ENCODE results near the gene TRIM44. TPM values are rescaled to one million over a fixed set of nuclear protein-coding genes. Genes with fewer than 3 reads are reported as not detected.

Gene TRIM44
- total RNA-seq, 1 experiment from 2014 or later = 191 TPM

GRCh38 chr11:35620795-35621194 is 41.8 kb upstream of the TRIM44 start:
- ChIA-PET CTCF (interaction anchor here (3.9 kb wide), 1 partner anchor 201 kb away, joined by 41 read pairs; no protein-coding TSS in a partner anchor), POLR2A (ENCODE audit: low non-redundant PET) (no interaction called here)
- Histone ChIP-seq H3K4me1 (ENCODE audit: insufficient read depth, low read length, poor library complexity, severe bottlenecking) (peaks cover 76% of the 10 kb centered on the region), H3K27ac (ENCODE audit: low read depth, low read length, poor library complexity, severe bottlenecking) (peak overlapping the region; percentile 72), H3K36me3 (ENCODE audit: insufficient read depth, low read length, poor library complexity, severe bottlenecking) (no peaks in the 10 kb centered on the region), H3K9me3 (ENCODE audit: low read depth, low read length, poor library complexity, severe bottlenecking) (no peaks in the 10 kb centered on the region), H3K4me3 (ENCODE audit: low read depth, low read length, poor library complexity, severe bottlenecking) (peak overlapping the region; percentile 56), H3K27me3 (replicated peaks; ENCODE audit: insufficient read depth, low read depth, low read length, poor library complexity) (no peaks in the 10 kb centered on the region)
- peak; percentile 40 for DNase-seq (ENCODE audit: low spot score)
- no TSS peak for BruUV-seq (replicated peaks)
- intact Hi-C loops (cut with micrococcal nuclease; ENCODE audit: unreplicated experiment) = loop anchor here (1.0 to 5.0 kb wide), 2 partner anchors 42 to 322 kb away; partner anchors contain the start of genes LDLRAD3 and TRIM44
- no peak for TF ChIP-seq EZH2 (IDR thresholded peaks at IDR 0.05; ENCODE audit: borderline replicate concordance, low read depth, low read length, poor library complexity, severe bottlenecking)
- no peak for TF ChIP-seq CTCF (conservative IDR thresholded peaks at IDR 0.05; ENCODE audit: low read depth, low read length)

GRCh38 chr11:35621620-35622019 is 41.0 kb upstream of the TRIM44 start:
- H3K9me3 ChIP-seq (ENCODE audit: low read depth, low read length, poor library complexity, severe bottlenecking) = no peaks in the 10 kb centered on the region
- no peaks in the 10 kb centered on the region for H3K36me3 ChIP-seq (ENCODE audit: insufficient read depth, low read length, poor library complexity, severe bottlenecking)
- H3K27ac ChIP-seq (ENCODE audit: low read depth, low read length, poor library complexity, severe bottlenecking) = peak overlapping the region; percentile 72
- H3K27me3 ChIP-seq (replicated peaks; ENCODE audit: insufficient read depth, low read depth, low read length, poor library complexity) = no peaks in the 10 kb centered on the region
- H3K4me1 ChIP-seq (ENCODE audit: insufficient read depth, low read length, poor library complexity, severe bottlenecking) = peaks cover 67% of the 10 kb centered on the region
- POLR2A ChIA-PET (ENCODE audit: low non-redundant PET) = interaction anchor here (0.5 kb wide), 1 partner anchor 299 kb away, joined by 3 read pairs; no protein-coding TSS in a partner anchor
- intact Hi-C loops (cut with micrococcal nuclease; ENCODE audit: unreplicated experiment) = loop anchor here (1.0 to 5.0 kb wide), 2 partner anchors 41 to 321 kb away; partner anchors contain the start of genes LDLRAD3 and TRIM44
- peak overlapping the region; percentile 56 for H3K4me3 ChIP-seq (ENCODE audit: low read depth, low read length, poor library complexity, severe bottlenecking)
- CTCF ChIA-PET = interaction anchor here (0.9 to 1.0 kb wide), 2 partner anchors 200 to 637 kb away, joined by 4 to 16 read pairs; no protein-coding TSS in a partner anchor
- DNase-seq (ENCODE audit: low spot score) = peak; percentile 94
- BruUV-seq (replicated peaks) = no TSS peak
- no peak for TF ChIP-seq CTCF (conservative IDR thresholded peaks at IDR 0.05; ENCODE audit: low read depth, low read length)
- no peak for TF ChIP-seq EZH2 (IDR thresholded peaks at IDR 0.05; ENCODE audit: borderline replicate concordance, low read depth, low read length, poor library complexity, severe bottlenecking)

DNA sequence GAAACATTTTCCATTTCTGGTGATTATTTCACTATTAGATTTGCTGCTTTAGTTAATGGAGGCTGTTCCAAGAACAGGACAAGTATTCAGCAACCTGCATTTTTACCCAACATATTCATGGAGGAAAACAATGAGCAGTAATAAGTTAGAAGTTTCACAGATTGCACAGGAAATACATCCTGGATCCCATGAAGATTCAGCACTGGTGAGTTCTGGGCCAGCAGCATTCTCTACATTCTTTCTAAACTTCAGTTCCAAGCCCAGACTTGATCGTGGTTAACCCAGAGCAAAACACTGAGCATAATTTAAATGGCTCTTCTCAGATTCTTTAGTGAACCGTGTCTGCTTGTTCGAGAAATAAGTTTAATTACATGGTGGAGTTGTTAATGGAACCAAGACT is 40.5 kb upstream of the TRIM44 start:
- CTCF ChIA-PET = interaction anchor here (0.9 to 1.0 kb wide), 2 partner anchors 200 to 637 kb away, joined by 4 to 16 read pairs; no protein-coding TSS in a partner anchor
- intact Hi-C loops (cut with micrococcal nuclease; ENCODE audit: unreplicated experiment) = loop anchor here (5.0 kb wide), 1 partner anchor 320 kb away; the partner anchor contains the start of gene LDLRAD3
- no TSS peak for BruUV-seq (replicated peaks)
- POLR2A ChIA-PET (ENCODE audit: low non-redundant PET) = no interaction called here
- peak; percentile 82 for DNase-seq (ENCODE audit: low spot score)
- Histone ChIP-seq H3K9me3 (ENCODE audit: low read depth, low read length, poor library complexity, severe bottlenecking) (no peaks in the 10 kb centered on the region), H3K36me3 (ENCODE audit: insufficient read depth, low read length, poor library complexity, severe bottlenecking) (no peaks in the 10 kb centered on the region), H3K4me3 (ENCODE audit: low read depth, low read length, poor library complexity, severe bottlenecking) (peak overlapping the region; percentile 56), H3K27me3 (replicated peaks; ENCODE audit: insufficient read depth, low read depth, low read length, poor library complexity) (no peaks in the 10 kb centered on the region), H3K27ac (ENCODE audit: low read depth, low read length, poor library complexity, severe bottlenecking) (peak overlapping the region; percentile 72), H3K4me1 (ENCODE audit: insufficient read depth, low read length, poor library complexity, severe bottlenecking) (peaks cover 63% of the 10 kb centered on the region)
- no peak for TF ChIP-seq EZH2 (IDR thresholded peaks at IDR 0.05; ENCODE audit: borderline replicate concordance, low read depth, low read length, poor library complexity, severe bottlenecking)
- no peak for TF ChIP-seq CTCF (conservative IDR thresholded peaks at IDR 0.05; ENCODE audit: low read depth, low read length)
